ENCODE measurements around the gene ZNF281.

ZNF281 gene

DNA sequence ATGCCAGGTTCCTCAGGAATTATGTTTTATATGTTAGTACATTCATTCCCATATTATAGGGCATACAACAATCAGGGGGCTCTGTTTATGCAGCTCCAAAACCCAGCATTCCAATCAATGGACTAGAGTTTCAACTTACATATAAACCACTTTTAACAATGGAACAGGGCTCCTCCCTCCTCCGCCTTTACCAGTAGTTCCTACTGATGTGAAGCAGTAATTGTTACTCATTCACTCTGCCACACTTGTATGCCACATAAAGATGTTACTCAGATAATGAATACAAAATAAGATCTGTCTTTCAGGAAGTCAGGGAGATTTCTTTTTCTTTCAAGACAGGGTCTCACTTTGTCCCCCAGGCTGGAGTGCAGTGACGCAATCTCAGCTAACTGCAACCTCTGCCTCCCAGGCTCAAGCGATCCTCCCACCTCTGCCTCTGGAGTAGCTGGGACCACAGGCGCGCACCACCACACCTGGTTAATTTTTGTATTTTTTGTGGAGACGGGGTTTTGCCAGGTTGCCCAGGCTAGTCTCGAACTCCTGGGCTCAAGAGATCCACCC is 17.1 kb downstream of the ZNF281 start:
- DNase-seq (ENCODE audit: low read depth, low spot score), result no peak

DNA sequence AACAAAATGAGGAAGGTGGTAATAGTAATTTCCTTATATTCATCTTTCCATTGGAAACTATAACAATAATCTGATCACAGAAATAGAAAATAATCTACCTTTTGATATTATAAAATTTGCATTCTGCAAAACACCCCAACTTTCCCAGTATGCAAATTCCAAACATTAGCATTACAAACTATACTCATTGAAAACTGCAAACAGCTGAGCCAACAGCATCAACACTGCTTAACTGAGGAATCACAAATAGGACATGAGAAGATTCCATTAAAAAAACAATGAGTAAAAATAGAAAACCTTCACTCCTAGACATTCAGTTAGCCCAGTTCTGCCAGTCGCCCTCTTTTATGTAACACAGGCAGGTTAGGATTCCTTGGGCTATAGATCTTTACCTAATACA is 18.1 kb downstream of the ZNF281 start:
- DNase-seq (ENCODE audit: low read depth, low spot score), result no peak

DNA sequence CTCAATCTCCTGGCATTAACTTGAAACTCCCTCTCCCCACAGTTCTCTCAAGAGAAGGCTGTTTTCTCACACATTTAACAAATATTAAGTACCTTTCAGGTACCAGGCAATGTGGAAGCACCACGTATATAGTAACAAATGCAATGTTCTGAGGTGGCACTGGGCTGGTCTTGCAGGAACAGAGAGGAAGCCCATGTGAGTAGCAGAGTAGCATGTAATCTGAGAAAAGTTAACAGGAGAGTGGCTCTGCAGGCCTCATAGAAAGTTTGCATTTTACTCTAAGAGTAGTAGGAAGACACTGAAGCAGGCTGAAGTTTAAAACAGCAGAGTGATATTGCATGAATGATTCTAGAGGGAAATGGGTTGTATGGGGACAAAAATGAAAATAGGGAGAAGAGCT is 21.0 kb downstream of the ZNF281 start:
- no peak for DNase-seq (ENCODE audit: low read depth, low spot score)

DNA sequence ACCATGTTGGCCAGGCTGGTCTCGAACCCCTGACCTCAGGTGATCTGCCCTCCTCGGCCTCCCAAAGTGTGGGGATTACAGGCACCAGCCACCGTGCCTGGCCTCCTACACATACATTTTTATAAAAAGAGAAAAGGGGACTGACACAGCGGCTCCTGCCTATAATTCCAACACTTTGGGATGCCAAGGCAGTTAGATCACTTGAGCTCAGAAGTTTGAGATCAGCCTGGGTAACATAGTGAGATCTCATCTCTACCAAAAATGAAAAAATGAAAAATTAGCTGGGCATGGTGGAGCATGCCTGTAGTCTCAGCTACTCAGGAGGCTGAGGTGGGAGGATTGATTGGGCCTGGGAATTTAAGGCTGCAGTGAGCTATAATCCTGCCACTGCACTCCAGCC is 23.4 kb downstream of the ZNF281 start:
- no peak for DNase-seq (ENCODE audit: low read depth, low spot score)

DNA sequence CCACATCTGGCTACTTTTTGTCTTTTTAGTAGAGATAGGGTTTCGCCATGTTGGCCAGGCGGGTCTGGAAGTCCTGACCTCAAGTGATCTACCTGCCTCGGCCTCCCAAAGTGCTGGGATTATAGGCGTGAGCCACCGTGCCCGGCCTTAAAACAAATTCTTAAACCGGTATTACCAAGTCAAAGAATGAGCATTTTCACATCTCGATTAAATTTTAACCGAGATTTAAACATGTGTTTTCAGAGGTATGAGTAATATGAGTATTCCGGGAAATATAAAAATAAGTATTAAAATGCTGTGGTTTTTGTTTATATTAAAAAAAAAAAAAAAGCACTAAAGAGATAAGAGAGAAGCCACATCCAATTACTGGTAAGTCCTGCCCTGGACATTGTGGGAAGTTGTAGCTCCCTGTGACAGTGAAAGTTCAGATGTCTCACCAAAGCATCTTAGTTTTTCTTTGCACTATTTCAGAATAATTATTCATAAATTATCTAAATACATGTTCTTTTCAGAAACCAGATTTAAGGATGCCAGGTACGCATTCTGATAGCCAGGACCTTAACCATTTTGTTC is 24.9 kb downstream of the ZNF281 start:
- no peak for DNase-seq (ENCODE audit: low read depth, low spot score)

DNA sequence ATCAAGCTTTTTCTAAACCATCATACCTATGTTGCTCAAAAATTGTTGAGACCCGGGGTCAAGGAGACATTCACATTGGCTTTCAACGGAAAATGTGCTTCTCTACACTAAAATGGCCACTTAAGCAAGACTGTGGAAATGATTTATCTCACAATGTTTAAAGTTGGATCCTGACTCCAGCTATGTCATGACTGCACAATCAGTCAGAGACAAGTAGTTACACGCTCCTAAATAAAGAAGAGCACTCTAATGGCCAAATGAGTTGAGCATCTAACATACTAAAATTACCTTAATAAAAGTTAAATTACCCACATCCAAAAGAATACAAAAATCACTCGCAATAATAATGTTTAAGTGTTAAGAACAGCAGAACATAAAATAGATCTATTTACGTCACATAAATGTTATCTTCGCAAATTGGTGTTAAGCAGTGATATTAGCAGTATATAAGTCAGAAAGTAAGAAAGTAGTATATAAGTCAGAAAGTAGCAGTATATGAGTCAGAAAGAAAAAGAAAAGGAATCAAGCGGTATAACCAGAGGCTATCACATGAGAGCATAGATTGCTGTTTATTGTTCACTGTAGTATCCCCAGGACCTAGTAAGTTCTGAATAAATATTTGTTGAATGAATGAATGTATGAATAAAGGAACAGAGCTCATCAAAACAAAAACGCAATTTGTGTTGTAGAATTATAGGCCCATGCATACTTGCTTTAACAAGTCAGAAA is 28.4 kb downstream of the ZNF281 start:
- DNase-seq (ENCODE audit: low read depth, low spot score), result no peak

DNA sequence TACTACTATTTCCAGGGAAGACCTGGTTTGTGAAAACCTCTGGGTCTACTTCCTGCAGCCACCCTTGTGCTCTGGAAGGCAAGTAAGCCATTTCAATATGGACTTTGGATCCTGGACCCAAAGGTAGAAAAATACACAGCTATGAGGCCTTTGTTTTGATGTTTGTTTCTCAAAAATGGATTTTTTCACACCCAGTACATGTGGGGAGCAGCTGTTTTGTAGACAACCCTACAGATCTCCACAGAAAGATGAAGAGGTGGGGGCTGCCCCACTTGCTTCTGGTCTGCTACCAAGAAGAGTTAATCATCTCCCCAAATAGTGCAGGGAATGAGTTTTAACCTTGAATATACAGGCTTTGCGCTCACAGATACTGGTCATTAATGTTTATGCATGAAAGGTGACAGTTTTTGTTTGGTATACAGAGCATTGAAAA is 29.2 kb downstream of the ZNF281 start:
- no peak for DNase-seq (ENCODE audit: low read depth, low spot score)

DNA sequence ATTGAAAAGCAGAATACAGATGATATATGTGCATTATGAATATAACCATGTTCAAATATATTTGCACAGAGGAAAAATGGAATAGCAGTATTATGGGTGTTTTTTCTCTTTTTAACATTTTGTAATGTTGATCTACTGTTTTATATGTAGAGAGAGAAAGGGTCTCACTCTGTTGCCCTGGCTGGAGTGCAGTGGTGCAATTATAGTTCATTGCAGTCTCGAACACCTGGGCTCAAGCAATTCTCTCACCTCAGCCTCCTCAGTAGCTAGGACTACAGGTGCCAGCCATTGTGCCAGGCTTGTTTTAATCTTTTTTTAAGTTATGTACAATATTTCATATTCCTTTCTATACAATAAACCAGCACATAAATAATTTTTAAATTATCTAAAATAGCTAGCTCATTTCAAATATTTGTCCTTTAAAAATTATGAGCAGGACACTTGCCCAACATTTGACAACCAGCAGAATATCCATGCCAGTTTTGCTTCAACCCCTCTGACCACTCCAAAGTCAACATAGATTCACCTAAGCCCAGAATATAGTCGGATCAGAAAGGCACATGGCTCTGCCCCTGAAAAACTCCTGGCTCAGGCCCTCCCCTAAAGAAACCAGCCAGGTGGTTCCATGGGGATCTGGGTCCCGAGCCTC is 29.8 kb downstream of the ZNF281 start:
- no peak for DNase-seq (ENCODE audit: low read depth, low spot score)

DNA sequence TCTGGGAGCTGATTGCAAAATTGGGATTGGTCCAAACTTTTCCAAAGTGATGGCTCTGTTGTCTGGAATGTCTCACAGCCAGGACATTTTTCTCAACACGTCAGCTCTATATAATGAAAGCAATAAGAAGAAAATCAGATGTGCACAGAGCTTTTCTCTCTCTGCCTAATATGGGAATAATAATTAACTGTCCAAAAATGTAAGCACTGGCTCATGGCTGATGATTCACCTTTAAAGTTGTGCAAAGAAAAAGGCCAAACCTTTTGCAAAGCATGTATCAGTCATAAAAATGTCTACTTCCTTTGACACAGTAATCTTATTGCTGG is 30.4 kb downstream of the ZNF281 start:
- no peak for DNase-seq (ENCODE audit: low read depth, low spot score)

DNA sequence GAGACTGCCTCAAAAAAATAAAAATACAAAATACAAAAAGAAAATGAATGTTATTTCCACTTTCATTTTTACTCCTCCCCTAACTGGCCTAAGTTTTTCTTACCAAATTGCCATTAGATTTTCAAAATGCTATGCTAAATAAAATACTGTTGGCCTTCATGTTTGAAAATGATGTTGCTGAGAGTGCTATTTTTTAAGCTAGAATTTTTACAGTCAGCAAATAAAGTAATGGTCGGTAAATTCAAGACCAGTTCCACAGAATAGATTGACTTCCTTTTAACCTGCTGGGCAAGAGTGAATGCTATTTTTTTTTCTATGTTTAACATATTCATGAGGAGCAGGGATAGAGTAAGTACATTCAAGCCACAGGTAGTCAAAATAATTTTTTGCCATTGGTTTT is 31.7 kb downstream of the ZNF281 start:
- DNase-seq (ENCODE audit: low read depth, low spot score), result no peak

DNA sequence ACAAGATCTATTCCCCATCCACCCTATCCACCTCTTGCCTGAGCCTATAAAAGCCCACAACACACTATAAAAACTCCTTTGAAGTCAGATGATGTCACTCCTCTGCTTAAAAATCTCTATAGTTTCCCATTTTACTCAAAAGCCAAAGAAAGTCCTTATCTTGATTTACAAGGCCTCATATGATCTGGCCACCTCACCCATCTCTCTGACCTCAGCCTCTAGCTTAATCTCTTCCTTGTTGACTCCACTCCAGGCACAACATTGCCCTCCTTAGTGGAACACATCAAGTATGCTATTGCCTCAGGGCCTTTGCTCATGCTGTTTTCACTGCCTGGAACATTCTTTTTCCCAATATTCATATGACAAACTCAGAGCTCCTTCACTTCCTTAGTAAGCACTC is 33.3 kb downstream of the ZNF281 start:
- no peak for DNase-seq (ENCODE audit: low read depth, low spot score)

DNA sequence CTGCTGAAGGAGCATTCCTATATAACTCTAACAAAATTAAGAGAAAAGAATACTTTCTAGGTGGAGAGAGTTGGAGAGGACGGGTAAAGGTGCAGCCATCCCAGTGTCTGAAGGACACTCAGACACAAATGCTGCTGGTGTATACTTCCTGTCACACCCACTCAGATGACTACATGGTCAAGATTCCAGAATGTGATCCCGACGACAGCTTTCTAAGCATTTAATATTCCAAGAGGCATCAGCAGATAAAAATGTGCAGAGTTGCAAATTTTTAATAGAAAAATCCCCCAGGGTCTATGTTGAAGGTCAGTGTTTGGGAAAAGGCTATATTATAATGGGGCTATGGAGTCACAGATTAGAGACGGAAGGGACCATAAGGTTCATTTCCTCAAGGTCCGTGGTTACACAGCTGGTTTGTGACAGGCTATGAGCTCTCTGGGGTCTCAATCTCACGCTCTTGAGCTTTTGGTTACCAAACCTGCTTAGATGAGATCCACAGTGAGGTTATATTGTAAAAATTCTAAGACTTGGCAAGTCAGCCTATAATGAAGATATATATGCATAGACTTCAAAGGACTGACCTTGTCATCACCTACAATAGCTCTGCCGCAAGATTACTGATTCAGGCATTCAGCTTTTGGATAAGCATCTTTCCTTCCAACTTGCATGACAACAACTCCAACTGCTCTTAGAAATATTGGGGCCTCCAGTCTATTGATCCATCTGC is 35.1 kb downstream of the ZNF281 start:
- DNase-seq (ENCODE audit: low read depth, low spot score), result no peak

DNA sequence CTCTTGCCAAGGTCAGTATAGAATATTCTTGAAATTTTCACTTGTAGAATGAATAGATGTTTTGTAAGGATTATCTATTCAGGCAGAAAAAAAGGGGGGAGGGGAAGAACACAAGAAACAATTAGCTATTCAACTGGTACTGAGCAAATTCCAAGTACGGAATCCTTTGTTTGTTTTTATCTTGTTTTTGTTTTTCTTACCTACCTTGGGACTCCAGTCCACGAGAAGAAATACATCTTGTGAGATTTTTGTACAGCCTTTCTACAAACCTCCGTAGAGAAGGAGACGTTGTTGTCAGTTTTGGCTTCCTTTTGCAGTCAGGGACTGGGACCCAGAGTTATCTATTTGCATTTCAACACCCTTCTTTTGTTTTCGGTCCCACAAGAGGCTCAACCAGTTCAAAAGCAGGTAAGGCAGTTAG is 36.0 kb downstream of the ZNF281 start:
- DNase-seq (ENCODE audit: low read depth, low spot score), result peak; percentile 66

DNA sequence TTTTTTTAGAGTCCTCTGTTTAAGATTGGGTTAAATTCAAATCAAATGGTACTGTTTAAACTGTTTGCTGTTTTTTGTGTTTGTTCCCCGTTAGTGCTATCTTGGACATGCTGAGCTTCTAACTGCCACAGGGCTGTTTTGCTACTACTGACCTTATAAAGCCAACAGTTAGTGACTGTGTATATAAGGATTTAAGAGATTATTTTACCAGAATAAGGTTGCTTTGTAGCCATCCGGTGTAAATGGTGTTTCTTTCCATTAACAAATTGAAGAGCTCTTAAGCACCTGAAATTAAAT is 37.0 kb downstream of the ZNF281 start:
- DNase-seq (ENCODE audit: low read depth, low spot score), result no peak

DNA sequence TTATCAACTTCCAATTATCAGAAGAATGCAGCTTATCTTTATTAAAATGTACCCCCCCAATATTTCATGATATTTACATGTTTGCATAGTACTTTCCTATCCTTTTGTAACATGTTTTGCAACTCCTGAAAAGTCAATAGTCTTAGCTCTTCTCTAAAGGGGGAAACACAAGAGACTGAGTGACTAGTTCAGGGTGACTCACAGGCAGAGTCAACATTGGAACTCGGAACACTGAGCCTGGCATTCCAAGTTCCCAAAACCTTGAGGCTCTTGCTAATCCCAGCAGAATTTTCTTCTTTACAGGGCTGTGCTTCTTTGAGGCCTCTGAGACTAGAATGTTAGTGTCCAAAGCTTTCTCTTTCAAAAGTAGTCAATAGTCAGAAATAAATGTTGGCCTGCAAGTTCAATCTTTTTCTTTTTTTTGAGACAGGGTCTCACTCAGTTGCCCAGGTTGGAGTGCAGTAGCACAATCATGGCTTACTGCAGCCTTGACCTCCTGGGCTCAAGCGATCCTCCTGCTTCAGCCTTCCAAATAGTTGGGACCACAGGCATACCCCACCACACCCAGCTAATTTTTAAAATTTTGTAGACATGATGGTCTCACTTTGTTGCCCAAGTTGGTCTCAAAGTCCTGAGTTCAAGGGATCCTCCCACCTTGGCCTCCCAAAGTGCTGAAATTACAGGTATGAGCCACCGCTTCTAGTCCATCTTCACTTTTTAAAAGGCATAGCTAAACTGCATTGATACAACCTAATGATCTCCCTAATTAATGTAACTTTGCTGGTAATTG is 37.5 kb downstream of the ZNF281 start:
- peak; percentile 53 for DNase-seq (ENCODE audit: low read depth, low spot score)

DNA sequence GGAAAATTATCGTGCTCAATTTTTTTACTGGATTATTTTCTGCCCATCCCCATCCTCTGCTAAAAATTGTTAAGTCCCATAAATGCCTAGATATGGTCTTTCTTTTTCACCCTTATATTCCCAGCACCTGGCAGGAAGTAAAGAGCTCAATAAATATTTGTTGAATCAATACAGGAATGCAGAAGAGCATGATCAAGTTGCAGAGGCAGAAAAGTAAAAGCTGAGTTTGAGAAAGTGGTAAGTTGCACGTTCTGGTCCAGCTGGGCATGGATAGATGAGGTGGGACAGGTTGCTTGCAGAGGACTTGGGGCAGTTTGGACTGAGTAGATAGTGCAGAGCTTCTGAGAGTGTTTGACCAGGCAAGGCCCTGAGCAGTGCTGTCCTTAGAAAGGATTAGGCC is 40.1 kb downstream of the ZNF281 start:
- DNase-seq (ENCODE audit: low read depth, low spot score), result no peak

DNA sequence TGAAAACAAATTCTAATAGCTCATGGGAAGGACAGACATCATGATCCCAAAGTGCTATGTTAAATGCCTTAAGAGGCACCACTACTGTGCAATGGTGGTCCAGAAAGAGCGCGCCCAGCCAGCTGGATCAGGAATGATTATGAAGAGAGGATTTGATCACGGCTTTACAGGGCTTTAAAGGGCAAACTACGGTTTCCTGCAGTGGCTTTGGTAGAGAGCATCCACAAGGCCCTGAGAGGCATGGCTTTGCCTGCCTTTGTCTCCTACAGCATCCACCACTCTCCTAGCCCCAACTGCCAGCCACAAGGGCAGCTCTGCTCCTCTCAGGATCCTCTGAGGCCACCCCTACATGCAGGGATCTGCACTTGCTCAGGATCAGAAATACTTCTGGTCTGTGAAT is 40.7 kb downstream of the ZNF281 start:
- no peak for DNase-seq (ENCODE audit: low read depth, low spot score)

DNA sequence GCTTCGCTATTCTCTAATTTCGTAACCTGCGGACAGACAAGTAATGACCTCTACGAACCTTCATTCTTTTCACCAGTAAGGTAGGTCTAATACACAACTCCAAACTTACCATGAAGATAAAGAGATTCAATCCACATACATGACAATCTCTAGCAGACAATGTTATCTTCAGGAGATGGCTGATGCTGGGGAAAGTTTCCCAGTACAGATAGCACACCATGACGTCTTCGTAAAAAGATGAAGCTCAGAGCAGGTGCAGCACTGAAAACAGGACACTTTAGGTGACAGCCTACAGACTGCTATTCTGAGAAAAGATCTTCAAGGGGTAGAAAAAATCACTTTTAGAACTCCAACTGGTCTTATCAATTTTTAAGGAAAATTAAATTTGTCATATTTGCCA is 41.3 kb downstream of the ZNF281 start:
- DNase-seq (ENCODE audit: low read depth, low spot score), result no peak

DNA sequence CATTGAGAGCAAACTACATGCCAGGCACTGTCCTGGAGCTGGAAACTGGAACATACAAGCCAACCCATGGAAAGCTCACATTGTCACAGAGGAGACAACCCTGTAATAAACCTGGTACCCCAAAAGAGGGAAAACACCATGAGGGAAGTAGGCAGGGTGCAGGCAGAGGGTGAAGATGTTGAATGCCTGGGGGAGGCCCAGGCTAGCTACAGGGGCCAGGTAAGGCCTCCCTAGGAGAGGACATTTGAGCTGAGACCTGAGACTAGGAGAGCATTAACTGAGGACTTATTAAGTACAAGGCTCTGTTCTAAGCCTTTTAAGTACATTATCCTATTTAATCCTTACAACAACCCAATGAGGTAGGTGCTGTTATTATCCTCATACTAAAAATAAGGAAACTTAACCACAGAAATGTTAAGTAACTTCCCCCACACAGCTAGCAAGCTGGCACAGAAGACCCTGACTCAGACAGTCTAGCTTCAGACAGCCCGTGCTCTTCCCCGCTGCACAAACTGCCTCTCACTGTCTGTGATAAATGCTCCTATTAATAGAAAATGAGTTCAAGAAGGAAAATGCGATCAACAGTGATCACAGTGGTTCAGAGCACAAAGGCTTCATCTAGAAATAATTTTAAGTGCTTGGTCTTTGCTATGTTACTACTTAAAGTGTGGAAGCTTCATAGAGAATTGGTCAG is 41.8 kb downstream of the ZNF281 start:
- no peak for DNase-seq (ENCODE audit: low read depth, low spot score)

DNA sequence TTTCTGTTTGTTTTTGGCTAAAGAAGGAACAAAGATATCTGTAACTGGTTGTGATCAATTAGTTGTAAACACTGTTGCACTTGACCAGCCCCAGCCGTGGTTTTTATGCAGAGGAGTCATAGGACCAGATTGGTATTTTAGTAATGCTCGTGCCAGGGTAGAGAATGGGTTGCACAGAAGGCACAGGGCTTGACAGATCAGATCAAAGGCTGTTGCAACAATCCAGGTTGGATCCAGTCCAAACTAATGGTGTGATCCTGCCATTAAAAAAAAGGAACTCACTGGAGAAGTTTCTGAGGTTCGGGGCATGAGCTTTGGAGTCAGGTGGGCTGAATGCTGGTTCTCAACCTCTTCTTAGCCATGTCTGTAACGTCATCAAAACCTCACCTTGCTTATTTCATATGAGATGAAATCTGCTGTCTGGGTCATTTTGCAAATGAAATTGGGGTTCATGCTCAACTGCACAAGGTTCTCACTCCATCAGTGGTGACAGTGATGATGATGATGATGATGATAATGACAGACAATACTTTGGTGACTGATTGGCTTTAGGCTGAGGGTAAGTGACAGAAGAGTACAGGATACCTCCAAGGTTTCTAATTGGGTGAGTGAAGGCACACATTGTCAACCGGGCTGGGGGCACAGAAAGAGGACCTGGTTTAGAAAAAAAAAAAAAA is 43.1 kb downstream of the ZNF281 start:
- DNase-seq (ENCODE audit: low read depth, low spot score), result no peak
